NCI-H2107 treated with DMSO at 0.1 percent for 48 hours (cell line): ENCODE results near the gene RRP36.

ENCODE experiments used
- DNase-seq: peaks from one replicate; lab custom pipeline; 2025; ENCODE audit not compliant: unreplicated experiment; lab: John Stamatoyannopoulos, UW

The RRP36 gene

GRCh38 chr6:43006251-43006650 is 15.2 kb upstream of the RRP36 start:
- no peak for DNase-seq

- no peak for DNase-seq
These were observed 14.3 kb upstream of the RRP36 start for GRCh38 chr6:43007126-43007525.

- no peak for DNase-seq
These were observed 12.3 kb upstream of the RRP36 start for GRCh38 chr6:43009124-43009523.

- no peak for DNase-seq
These were observed 10.2 kb upstream of the RRP36 start for GRCh38 chr6:43011207-43011606.

- no peak for DNase-seq
These were observed 9.1 kb upstream of the RRP36 start for GRCh38 chr6:43012364-43012763.

GRCh38 chr6:43013097-43013842 is 8.2 kb upstream of the RRP36 start:
- no peak for DNase-seq

- DNase-seq: peak; percentile 93
These were observed 7.5 kb upstream of the RRP36 start, which contains the start of the genes KLHDC3 and MEA1 for GRCh38 chr6:43013843-43014433. KLHDC3 (plus strand) TSS chr6:43014249; CDS start chr6:43017193, 2,944 bp downstream. MEA1 (minus strand) TSS chr6:43013946; CDS start chr6:43013813, 133 bp downstream.

GRCh38 chr6:43014434-43014909 is 7.0 kb upstream of the RRP36 start:
- no peak for DNase-seq

GRCh38 chr6:43016176-43016942 is 5.1 kb upstream of the RRP36 start:
- no peak for DNase-seq

GRCh38 chr6:43016943-43017334 is 4.5 kb upstream of the RRP36 start:
- DNase-seq: no peak

GRCh38 chr6:43019152-43019551 is 2.3 kb upstream of the RRP36 start:
- DNase-seq: no peak

GRCh38 chr6:43020052-43020705 is 1.2 kb upstream of the RRP36 start:
- no peak for DNase-seq

- DNase-seq: no peak
These were observed 576 bp upstream of the RRP36 start for GRCh38 chr6:43020847-43021246.

- DNase-seq: no peak
These were observed 3.0 kb downstream of the RRP36 start for GRCh38 chr6:43024436-43024835.

- no peak for DNase-seq
These were observed 4.9 kb downstream of the RRP36 start for GRCh38 chr6:43026365-43026764.

GRCh38 chr6:43029120-43029519 is 7.7 kb downstream of the RRP36 start:
- DNase-seq: no peak

- no peak for DNase-seq
These were observed 10.9 kb downstream of the RRP36 start for GRCh38 chr6:43032326-43032725.

- no peak for DNase-seq
These were observed 12.2 kb downstream of the RRP36 start for GRCh38 chr6:43033496-43034189.

- no peak for DNase-seq
These were observed 12.7 kb downstream of the RRP36 start for GRCh38 chr6:43034190-43034525.

GRCh38 chr6:43035495-43036194 is 14.2 kb downstream of the RRP36 start:
- no peak for DNase-seq
